ENCODE data around the gene ANKRD52.
A peak's percentile ranks its signal among the peaks of the same experiment; 100 is the strongest.
"Not testable (repeated sequence)": the region's sequence is repeated elsewhere in the genome, so short reads cannot be mapped to it uniquely, and the experiment has no call there.

Gene ANKRD52

GRCh38 chr12:56271031-56271430 is 12.8 kb upstream of the ANKRD52 start:
- DNase-seq: peak in 1 of 2 donors; percentile 21

GRCh38 chr12:56267443-56268071 is 9.4 kb upstream of the ANKRD52 start:
- no peak for DNase-seq

GRCh38 chr12:56266693-56267442 is 8.7 kb upstream of the ANKRD52 start, which contains the start of gene COQ10A:
COQ10A (plus strand) TSS chr12:56266942; CDS start chr12:56267119, 177 bp downstream.
- peak; percentile 88 to 92 for DNase-seq

GRCh38 chr12:56266068-56266692 is 8.0 kb upstream of the ANKRD52 start:
- not testable (repeated sequence) for DNase-seq

- peak in 1 of 2 donors; percentile 19 for DNase-seq
Measured at GRCh38 chr12:56262955-56263354, 4.8 kb upstream of the ANKRD52 start.

- DNase-seq: no peak
Measured at GRCh38 chr12:56261503-56262232, 3.5 kb upstream of the ANKRD52 start.

GRCh38 chr12:56260921-56261320 is 2.7 kb upstream of the ANKRD52 start:
- DNase-seq: no peak

- no peak for DNase-seq
Measured at GRCh38 chr12:56260380-56260779, 2.2 kb upstream of the ANKRD52 start.

GRCh38 chr12:56258820-56259183 is 618 bp upstream of the ANKRD52 start:
- no peak for DNase-seq

- DNase-seq: no peak
Measured at GRCh38 chr12:56257491-56258067, 605 bp downstream of the ANKRD52 start.

GRCh38 chr12:56257071-56257470 is 1.1 kb downstream of the ANKRD52 start:
- no peak for DNase-seq

GRCh38 chr12:56256326-56256960 is 1.7 kb downstream of the ANKRD52 start:
- no peak for DNase-seq

- no peak for DNase-seq
Measured at GRCh38 chr12:56255671-56256070, 2.5 kb downstream of the ANKRD52 start.

GRCh38 chr12:56253091-56253490 is 5.1 kb downstream of the ANKRD52 start:
- DNase-seq: no peak

- DNase-seq: no peak
Measured at GRCh38 chr12:56252649-56253048, 5.5 kb downstream of the ANKRD52 start.

GRCh38 chr12:56248711-56249110 is 9.5 kb downstream of the ANKRD52 start:
- no peak for DNase-seq

- DNase-seq: no peak
Measured at GRCh38 chr12:56247923-56248322, 10.3 kb downstream of the ANKRD52 start.

GRCh38 chr12:56244494-56244893 is 13.7 kb downstream of the ANKRD52 start:
- DNase-seq: no peak

- no peak for DNase-seq
Measured at GRCh38 chr12:56243731-56244181, 14.4 kb downstream of the ANKRD52 start.

GRCh38 chr12:56242986-56243385 is 15.2 kb downstream of the ANKRD52 start:
- DNase-seq: no peak

GRCh38 chr12:56241424-56242303 is 16.5 kb downstream of the ANKRD52 start:
- DNase-seq: no peak
